Measurements from ENCODE around the gene KCND3. TPM values are rescaled to one million over a fixed set of nuclear protein-coding genes. Genes with fewer than 3 reads are reported as not detected.
A peak's percentile ranks its signal among the peaks of the same experiment; 100 is the strongest.

Gene KCND3
- total and polyA plus RNA-seq, 8 donors = 2.5 to 18.6 (median 6.9) TPM

DNA sequence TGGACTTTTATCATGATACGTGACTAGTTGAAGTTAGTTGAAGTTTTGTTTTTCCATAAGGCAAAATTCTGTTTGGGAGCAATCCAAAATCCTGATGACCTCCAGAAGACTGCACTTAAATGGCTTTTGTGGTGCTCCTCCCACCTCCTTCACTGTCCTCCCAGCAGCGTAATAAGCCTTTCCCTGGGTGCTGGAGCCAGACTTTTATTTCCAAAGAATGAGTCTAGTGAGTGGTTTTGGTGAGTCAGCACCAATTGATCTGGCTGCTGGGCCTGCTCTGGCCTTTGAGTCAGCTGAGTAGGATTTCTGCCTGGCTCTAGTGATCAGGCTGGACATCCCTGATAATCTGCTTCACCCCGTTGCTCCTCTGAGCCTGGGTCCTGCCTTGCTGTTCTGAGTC lies 21.7 kb upstream of the KCND3 start:
- ATAC-seq = peak in 3 of 4 donors; percentile 60 to 73 (median 69)
- no peak for FAIRE-seq
- intact Hi-C loops (cut with DNase I) = no loop called here
- H3K27me3 ChIP-seq = no peaks in the 10 kb centered on the region
- 69 to 75% methylated on average over 3 of the region's 3 CpGs for WGBS, 2 donors
- peak in 2 of 6 donors; percentile 6 to 24 for DNase-seq
- no peak overlapping the region for H3K27ac ChIP-seq
- TF ChIP-seq, protein P1, sequence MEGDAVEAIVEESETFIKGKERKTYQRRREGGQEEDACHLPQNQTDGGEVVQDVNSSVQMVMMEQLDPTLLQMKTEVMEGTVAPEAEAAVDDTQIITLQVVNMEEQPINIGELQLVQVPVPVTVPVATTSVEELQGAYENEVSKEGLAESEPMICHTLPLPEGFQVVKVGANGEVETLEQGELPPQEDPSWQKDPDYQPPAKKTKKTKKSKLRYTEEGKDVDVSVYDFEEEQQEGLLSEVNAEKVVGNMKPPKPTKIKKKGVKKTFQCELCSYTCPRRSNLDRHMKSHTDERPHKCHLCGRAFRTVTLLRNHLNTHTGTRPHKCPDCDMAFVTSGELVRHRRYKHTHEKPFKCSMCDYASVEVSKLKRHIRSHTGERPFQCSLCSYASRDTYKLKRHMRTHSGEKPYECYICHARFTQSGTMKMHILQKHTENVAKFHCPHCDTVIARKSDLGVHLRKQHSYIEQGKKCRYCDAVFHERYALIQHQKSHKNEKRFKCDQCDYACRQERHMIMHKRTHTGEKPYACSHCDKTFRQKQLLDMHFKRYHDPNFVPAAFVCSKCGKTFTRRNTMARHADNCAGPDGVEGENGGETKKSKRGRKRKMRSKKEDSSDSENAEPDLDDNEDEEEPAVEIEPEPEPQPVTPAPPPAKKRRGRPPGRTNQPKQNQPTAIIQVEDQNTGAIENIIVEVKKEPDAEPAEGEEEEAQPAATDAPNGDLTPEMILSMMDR (IDR thresholded peaks at IDR 0.05) = no peak
- no peaks in the 10 kb centered on the region for H3K4me1 ChIP-seq
- H3K36me3 ChIP-seq = no peaks in the 10 kb centered on the region
- H3K4me3 ChIP-seq = no peak overlapping the region
- no peaks in the 10 kb centered on the region for H3K9me3 ChIP-seq

DNA sequence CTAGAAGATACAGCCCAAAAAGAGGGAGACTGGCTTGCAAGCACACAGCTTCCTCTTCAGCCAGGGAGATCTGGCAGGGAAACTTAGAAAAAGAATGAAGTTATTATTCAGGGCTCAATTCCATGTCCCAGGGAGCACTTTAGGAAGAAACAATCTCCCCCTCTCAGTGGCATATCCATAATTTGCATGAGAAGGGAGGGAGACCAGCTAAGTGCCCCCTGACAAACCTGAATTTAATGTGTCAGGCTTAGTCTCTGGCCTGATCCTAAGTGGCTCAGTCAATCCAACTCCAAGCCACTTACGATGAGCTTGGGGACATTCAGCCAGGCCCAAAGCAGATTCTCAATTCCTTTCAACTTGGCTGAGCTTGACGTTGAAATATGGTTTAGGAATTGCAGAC lies 17.7 kb upstream of the KCND3 start:
- Histone ChIP-seq H3K27ac (no peak overlapping the region), H3K36me3 (no peaks in the 10 kb centered on the region), H3K4me3 (no peak overlapping the region), H3K27me3 (no peaks in the 10 kb centered on the region), H3K9me3 (no peaks in the 10 kb centered on the region), H3K4me1 (no peaks in the 10 kb centered on the region)
- 72 to 73% methylated on average over 2 of the region's 2 CpGs for WGBS, 2 donors
- TF ChIP-seq, protein P1 (IDR thresholded peaks at IDR 0.05) = no peak
- ATAC-seq = no peak
- DNase-seq = no peak
- FAIRE-seq = no peak
- intact Hi-C loops (cut with DNase I) = no loop called here

DNA sequence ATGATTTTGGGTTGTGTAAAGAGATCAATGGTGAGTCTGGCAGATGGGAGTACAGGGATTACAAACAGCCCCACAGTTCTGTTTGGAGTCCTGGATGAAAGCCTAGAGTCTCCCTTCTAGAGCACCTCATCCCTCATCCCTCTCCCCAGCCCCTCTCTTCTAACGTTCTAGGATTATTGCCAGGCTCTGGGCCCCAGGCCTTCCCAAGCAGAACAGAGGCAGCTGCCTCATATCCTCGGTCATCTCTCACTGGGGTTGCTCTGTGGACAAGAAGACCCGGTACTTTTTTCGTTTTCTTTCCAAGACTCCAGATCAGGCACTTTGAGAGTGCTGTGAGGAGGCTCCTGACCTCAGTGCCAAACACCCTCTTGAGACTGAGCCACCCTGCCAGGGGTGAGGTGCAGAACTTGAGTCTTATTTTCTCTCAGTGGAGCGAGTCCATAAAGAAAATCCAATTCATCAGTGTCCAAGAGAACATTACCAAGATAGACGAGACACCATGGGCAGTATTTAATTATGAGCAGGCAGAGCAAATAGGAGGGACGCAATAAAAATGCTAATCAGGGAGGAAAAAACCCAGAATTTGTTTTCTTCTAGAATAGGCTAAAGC lies 17.1 kb upstream of the KCND3 start:
- FAIRE-seq = no peak
- no peaks in the 10 kb centered on the region for H3K9me3 ChIP-seq
- ATAC-seq = no peak
- DNase-seq = no peak
- no peak overlapping the region for H3K4me3 ChIP-seq
- no peaks in the 10 kb centered on the region for H3K36me3 ChIP-seq
- TF ChIP-seq, protein P1 (IDR thresholded peaks at IDR 0.05) = no peak
- 66 to 73% methylated on average over 7 of the region's 7 CpGs for WGBS, 2 donors
- no peak overlapping the region for H3K27ac ChIP-seq
- H3K4me1 ChIP-seq = no peaks in the 10 kb centered on the region
- intact Hi-C loops (cut with DNase I) = no loop called here
- H3K27me3 ChIP-seq = no peaks in the 10 kb centered on the region

DNA sequence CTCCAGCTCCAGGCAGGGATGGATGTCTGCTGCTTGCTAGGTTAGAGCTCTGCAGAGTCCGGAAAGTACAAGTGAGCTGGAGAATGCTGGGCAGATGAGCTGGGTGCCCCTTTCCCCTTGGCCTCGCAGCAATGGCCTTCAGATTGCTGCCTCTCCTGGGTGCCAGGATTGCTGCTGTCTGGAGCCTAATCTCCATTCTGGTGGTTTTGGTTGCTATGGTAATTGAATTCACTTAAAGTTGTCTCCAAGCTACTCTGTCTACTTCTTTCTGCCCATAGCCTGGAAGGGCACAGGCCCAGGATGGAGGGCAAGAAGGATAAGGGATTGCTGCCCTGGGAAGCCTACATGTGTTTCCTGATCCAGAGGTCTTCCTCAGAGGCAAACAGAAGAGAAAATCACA lies 14.6 kb upstream of the KCND3 start:
- intact Hi-C loops (cut with DNase I) = no loop called here
- Histone ChIP-seq H3K27me3 (no peaks in the 10 kb centered on the region), H3K4me3 (no peak overlapping the region), H3K27ac (no peak overlapping the region), H3K4me1 (no peaks in the 10 kb centered on the region), H3K9me3 (no peaks in the 10 kb centered on the region), H3K36me3 (no peaks in the 10 kb centered on the region)
- ATAC-seq (no peak), FAIRE-seq (no peak), DNase-seq (no peak)
- 66 to 75% methylated on average over 2 of the region's 2 CpGs for WGBS, 2 donors
- TF ChIP-seq, protein P1 (IDR thresholded peaks at IDR 0.05) = no peak

DNA sequence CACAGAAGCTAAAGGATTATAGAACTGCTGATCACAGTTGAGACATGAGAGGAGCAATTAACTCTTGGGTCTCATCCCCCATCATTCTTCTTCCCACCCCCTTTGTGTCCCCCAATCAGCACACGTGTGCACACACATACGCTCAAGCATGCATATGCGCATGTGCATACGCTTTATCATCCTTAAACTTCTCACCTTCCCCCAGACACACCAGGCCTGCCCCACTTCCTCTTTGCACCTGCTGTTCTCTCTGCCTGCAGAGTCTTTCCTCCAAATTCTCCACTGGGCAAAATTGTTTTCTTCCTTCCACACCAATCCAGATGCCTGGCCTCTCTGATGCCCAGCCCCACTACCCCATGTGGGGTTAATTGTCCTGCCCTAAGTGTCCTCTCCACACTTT lies 13.0 kb upstream of the KCND3 start:
- ATAC-seq = no peak
- TF ChIP-seq, protein P1 (IDR thresholded peaks at IDR 0.05) = no peak
- no peak for FAIRE-seq
- intact Hi-C loops (cut with DNase I) = no loop called here
- H3K27ac ChIP-seq = no peak overlapping the region
- H3K4me3 ChIP-seq = no peak overlapping the region
- H3K27me3 ChIP-seq = no peaks in the 10 kb centered on the region
- DNase-seq = no peak
- H3K36me3 ChIP-seq = no peaks in the 10 kb centered on the region
- 71 to 83% methylated on average over 4 of the region's 4 CpGs for WGBS, 2 donors
- H3K4me1 ChIP-seq = no peaks in the 10 kb centered on the region
- no peaks in the 10 kb centered on the region for H3K9me3 ChIP-seq

All from pancreas (tissue), 10 donors.